ENCODE measurements around the gene ZFHX2. TPM values are rescaled to one million over a fixed set of nuclear protein-coding genes. Genes with fewer than 3 reads are reported as not detected.

Gene ZFHX2
- total and polyA plus RNA-seq, 2 of the 13 experiments (the other 11 are each of a cell fraction or from before 2014, with no cell fraction given), result 0.17 to 0.44 TPM

DNA sequence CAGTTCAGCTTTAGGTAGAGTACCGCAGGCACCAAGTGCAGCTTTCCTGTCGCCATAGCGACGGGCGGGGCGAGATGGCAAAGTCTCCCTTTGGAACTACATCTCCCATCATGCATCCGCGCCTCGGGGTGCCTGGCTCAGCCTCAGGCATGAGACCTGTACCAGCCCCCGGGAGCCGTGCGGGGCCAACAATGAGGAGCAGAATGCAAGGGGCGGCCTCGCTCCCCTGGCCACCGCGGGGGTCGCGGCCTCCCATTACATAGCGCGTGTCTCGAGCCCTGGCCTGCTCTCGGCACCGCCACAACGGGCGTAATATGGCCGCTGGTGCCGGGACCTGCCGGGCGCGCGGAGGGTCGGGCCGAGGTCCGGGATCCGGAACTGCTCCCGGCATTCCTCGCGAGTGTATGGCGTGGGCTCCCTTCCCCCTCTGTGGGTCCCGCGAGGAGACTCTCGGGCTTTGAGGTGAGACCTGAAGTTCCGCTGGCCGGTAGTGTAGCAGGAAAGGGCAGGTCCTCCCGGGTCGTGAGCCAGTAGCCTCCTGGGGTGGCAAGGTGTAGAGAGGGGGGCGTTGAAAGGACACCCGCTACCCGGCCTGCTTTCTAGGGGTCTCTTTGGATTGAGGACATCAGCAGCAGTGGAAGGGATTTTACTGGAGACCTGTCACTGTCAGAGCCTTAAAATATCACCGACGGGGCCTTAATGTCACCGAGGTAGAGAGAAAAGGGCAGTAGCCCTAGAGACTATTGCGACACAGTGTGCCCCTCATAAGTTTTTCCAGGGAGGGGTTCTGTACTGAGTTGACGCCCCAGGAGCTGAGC, 4.5 kb upstream of the ZFHX2 start, which contains the start of gene THTPA (continued):
- TF ChIP-seq NR3C1 (CRISPR knock-in tag; IDR thresholded peaks at IDR 0.05) (peak; percentile 92), TEAD3 (CRISPR knock-in tag; optimal IDR thresholded peaks at IDR 0.05; ENCODE audit: borderline replicate concordance) (peak; percentile 89), STAT5B (CRISPR knock-in tag; IDR thresholded peaks at IDR 0.05) (no peak), SP2 (CRISPR knock-in tag; IDR thresholded peaks at IDR 0.05) (peak; percentile 77), ZNF776 (CRISPR knock-in tag; IDR thresholded peaks at IDR 0.05) (peak; percentile 95), ZNF616 (CRISPR knock-in tag; IDR thresholded peaks at IDR 0.05; ENCODE audit: low read depth) (peak; percentile 95), HOXA3 (CRISPR knock-in tag; IDR thresholded peaks at IDR 0.05) (peak; percentile 99), TOPORS (CRISPR knock-in tag; IDR thresholded peaks at IDR 0.05) (peak; percentile 99), KLF11 (CRISPR knock-in tag; IDR thresholded peaks at IDR 0.05) (peak; percentile 94), ZNF24 (IDR thresholded peaks at IDR 0.05) (peak; percentile 73; the same call in 1 of the 2 replicates), GTF3A (CRISPR knock-in tag; conservative IDR thresholded peaks at IDR 0.05) (peak; percentile 99), FOSL2 (CRISPR knock-in tag; IDR thresholded peaks at IDR 0.05) (peak; percentile 68), SP4 (CRISPR knock-in tag; IDR thresholded peaks at IDR 0.05) (peak; percentile 89), SAP130 (CRISPR knock-in tag; IDR thresholded peaks at IDR 0.05; ENCODE audit: low read depth) (peak; percentile 99), KLF6 (CRISPR knock-in tag; IDR thresholded peaks at IDR 0.05) (peak; percentile 99), ZFP37 (CRISPR knock-in tag; IDR thresholded peaks at IDR 0.05; ENCODE audit: borderline replicate concordance) (peak; percentile 98), ISL2 (CRISPR knock-in tag; IDR thresholded peaks at IDR 0.05) (peak; percentile 93), HNRNPUL1 (IDR thresholded peaks at IDR 0.05; ENCODE audit: low read depth, low read length) (no peak)
- TF ChIP-seq, protein P1, sequence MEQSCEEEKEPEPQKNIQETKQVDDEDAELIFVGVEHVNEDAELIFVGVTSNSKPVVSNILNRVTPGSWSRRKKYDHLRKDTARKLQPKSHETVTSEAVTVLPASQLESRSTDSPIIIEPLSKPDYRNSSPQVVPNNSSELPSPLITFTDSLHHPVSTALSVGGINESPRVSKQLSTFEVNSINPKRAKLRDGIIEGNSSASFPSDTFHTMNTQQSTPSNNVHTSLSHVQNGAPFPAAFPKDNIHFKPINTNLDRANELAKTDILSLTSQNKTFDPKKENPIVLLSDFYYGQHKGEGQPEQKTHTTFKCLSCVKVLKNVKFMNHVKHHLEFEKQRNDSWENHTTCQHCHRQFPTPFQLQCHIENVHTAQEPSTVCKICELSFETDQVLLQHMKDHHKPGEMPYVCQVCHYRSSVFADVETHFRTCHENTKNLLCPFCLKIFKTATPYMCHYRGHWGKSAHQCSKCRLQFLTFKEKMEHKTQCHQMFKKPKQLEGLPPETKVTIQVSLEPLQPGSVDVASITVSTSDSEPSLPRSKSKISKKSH (CRISPR knock-in tag; IDR thresholded peaks at IDR 0.05; ENCODE audit: borderline replicate concordance), result peak; percentile 99
- TF ChIP-seq, protein P2, sequence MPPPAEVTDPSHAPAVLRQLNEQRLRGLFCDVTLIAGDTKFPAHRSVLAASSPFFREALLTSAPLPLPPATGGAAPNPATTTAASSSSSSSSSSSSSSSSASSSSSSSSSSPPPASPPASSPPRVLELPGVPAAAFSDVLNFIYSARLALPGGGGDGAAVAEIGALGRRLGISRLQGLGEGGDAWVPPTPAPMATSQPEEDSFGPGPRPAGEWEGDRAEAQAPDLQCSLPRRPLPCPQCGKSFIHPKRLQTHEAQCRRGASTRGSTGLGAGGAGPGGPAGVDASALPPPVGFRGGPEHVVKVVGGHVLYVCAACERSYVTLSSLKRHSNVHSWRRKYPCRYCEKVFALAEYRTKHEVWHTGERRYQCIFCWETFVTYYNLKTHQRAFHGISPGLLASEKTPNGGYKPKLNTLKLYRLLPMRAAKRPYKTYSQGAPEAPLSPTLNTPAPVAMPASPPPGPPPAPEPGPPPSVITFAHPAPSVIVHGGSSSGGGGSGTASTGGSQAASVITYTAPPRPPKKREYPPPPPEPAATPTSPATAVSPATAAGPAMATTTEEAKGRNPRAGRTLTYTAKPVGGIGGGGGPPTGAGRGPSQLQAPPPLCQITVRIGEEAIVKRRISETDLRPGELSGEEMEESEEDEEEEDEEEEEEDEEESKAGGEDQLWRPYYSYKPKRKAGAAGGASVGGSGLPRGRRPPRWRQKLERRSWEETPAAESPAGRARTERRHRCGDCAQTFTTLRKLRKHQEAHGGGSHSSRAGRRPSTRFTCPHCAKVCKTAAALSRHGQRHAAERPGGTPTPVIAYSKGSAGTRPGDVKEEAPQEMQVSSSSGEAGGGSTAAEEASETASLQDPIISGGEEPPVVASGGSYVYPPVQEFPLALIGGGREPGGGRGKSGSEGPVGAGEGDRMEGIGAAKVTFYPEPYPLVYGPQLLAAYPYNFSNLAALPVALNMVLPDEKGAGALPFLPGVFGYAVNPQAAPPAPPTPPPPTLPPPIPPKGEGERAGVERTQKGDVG (CRISPR knock-in tag; IDR thresholded peaks at IDR 0.05; ENCODE audit: borderline replicate concordance), result peak; percentile 93; the same call in 1 of the 2 replicates
- TF ChIP-seq, protein P3, sequence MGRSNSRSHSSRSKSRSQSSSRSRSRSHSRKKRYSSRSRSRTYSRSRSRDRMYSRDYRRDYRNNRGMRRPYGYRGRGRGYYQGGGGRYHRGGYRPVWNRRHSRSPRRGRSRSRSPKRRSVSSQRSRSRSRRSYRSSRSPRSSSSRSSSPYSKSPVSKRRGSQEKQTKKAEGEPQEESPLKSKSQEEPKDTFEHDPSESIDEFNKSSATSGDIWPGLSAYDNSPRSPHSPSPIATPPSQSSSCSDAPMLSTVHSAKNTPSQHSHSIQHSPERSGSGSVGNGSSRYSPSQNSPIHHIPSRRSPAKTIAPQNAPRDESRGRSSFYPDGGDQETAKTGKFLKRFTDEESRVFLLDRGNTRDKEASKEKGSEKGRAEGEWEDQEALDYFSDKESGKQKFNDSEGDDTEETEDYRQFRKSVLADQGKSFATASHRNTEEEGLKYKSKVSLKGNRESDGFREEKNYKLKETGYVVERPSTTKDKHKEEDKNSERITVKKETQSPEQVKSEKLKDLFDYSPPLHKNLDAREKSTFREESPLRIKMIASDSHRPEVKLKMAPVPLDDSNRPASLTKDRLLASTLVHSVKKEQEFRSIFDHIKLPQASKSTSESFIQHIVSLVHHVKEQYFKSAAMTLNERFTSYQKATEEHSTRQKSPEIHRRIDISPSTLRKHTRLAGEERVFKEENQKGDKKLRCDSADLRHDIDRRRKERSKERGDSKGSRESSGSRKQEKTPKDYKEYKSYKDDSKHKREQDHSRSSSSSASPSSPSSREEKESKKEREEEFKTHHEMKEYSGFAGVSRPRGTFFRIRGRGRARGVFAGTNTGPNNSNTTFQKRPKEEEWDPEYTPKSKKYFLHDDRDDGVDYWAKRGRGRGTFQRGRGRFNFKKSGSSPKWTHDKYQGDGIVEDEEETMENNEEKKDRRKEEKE (IDR thresholded peaks at IDR 0.05), result no peak
- TF ChIP-seq, protein P4, sequence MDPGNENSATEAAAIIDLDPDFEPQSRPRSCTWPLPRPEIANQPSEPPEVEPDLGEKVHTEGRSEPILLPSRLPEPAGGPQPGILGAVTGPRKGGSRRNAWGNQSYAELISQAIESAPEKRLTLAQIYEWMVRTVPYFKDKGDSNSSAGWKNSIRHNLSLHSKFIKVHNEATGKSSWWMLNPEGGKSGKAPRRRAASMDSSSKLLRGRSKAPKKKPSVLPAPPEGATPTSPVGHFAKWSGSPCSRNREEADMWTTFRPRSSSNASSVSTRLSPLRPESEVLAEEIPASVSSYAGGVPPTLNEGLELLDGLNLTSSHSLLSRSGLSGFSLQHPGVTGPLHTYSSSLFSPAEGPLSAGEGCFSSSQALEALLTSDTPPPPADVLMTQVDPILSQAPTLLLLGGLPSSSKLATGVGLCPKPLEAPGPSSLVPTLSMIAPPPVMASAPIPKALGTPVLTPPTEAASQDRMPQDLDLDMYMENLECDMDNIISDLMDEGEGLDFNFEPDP (CRISPR knock-in tag; conservative IDR thresholded peaks at IDR 0.05), result peak; percentile 98; the same call in 1 of the 2 replicates

Data from HepG2 (cell line).